Neural progenitor cell (in vitro differentiated cells): ENCODE measurements around the gene CDH2. TPM values are rescaled to one million over a fixed set of nuclear protein-coding genes. Genes with fewer than 3 reads are reported as not detected.
A peak's percentile ranks its signal among the peaks of the same experiment; 100 is the strongest.

Experiments
- DNase-seq: peaks from one replicate; pipeline ENCODE4 v3.0.0-alpha.2; 2016; ENCODE audit warnings: low spot score
- H2AFZ ChIP-seq: fragments of 200-600 bp; sonication (generic); replicated peaks from 2 replicates; pipeline ENCODE4 v1.6.1; 2016; ENCODE audit warnings: antibody characterized with exemption
- H3F3A ChIP-seq: fragments of 200-600 bp; sonication (generic); 2 replicates; pipeline ENCODE4 v1.6.1; 2016; ENCODE audit warnings: antibody characterized with exemption, low read depth
- H3K27ac ChIP-seq: fragments of 200-600 bp; sonication (generic); 2 replicates; pipeline ENCODE4 v1.5.1; 2016; ENCODE audit warnings: mild to moderate bottlenecking
- H3K27me3 ChIP-seq: fragments of 200-600 bp; sonication (generic); 2 replicates; pipeline ENCODE4 v1.6.1; 2016; ENCODE audit warnings: mild to moderate bottlenecking, moderate library complexity
- H3K36me3 ChIP-seq: fragments of 200-600 bp; sonication (generic); 2 replicates; pipeline ENCODE4 v1.5.1; 2016
- H3K4me1 ChIP-seq: fragments of 200-600 bp; sonication (generic); 2 replicates; pipeline ENCODE4 v1.6.1; 2016; ENCODE audit warnings: mixed run types
- H3K4me2 ChIP-seq: fragments of 200-600 bp; sonication (generic); 2 replicates; pipeline ENCODE4 v1.6.1; 2016
- H3K4me3 ChIP-seq: fragments of 200-600 bp; sonication (generic); 2 replicates; pipeline ENCODE4 v1.5.1; 2016
- H3K79me2 ChIP-seq: fragments of 200-600 bp; sonication (generic); 2 replicates; pipeline ENCODE4 v1.6.1; 2016; ENCODE audit warnings: low read depth
- H3K9ac ChIP-seq: fragments of 200-600 bp; sonication (generic); 2 replicates; pipeline ENCODE4 v1.6.1; 2016
- H3K9me3 ChIP-seq: fragments of 200-600 bp; sonication (generic); 2 replicates; pipeline ENCODE4 v1.5.1; 2016; ENCODE audit warnings: low read depth
- H4K20me1 ChIP-seq: fragments of 200-600 bp; sonication (generic); 2 replicates; pipeline ENCODE4 v1.6.1; 2016; ENCODE audit warnings: low read depth
- H3K27ac Mint-ChIP-seq: 3 replicates; pipeline ENCODE4 v1.8.0; 2021; ENCODE audit warnings: mixed read lengths
- H3K27me3 Mint-ChIP-seq: 2 replicates; pipeline ENCODE4 v1.8.0; 2022; ENCODE audit warnings: low read depth, mild to moderate bottlenecking, inconsistent platforms, moderate library complexity, mixed read lengths; ENCODE audit not compliant: insufficient read depth
- H3K36me3 Mint-ChIP-seq: 3 replicates; pipeline ENCODE4 v1.8.0; 2021; ENCODE audit warnings: mixed read lengths
- H3K4me1 Mint-ChIP-seq: 3 replicates; pipeline ENCODE4 v1.8.0; 2021; ENCODE audit warnings: mixed read lengths
- H3K4me3 Mint-ChIP-seq: 3 replicates; pipeline ENCODE4 v1.8.0; 2021; ENCODE audit warnings: mild to moderate bottlenecking, moderate library complexity, mixed read lengths
- H3K9me3 Mint-ChIP-seq: 3 replicates; pipeline ENCODE4 v1.8.0; 2020; ENCODE audit warnings: mixed read lengths
- CTCF ChIP-seq: fragments of 200-600 bp; sonication (generic); IDR thresholded peaks from 2 replicates; pipeline ENCODE4 v1.5.1; 2017; ENCODE audit warnings: antibody characterized with exemption, mild to moderate bottlenecking
- EZH2 ChIP-seq: fragments of 200-600 bp; sonication (generic); IDR thresholded peaks from 2 replicates; pipeline ENCODE4 v1.6.1; 2017; ENCODE audit warnings: antibody characterized with exemption, mild to moderate bottlenecking, moderate library complexity
- EZH2phosphoT487 ChIP-seq: fragments of 200-600 bp; sonication (generic); IDR thresholded peaks from 2 replicates; pipeline ENCODE4 v1.6.1; 2017; ENCODE audit warnings: antibody characterized with exemption
- total RNA-seq: library from RNA; depleted of rRNA; stranded (reverse); fragments of >200 nt; gene quantifications from 2 replicates; pipeline ENCODE4 v1.2.3, GENCODE V29; 2015; ENCODE audit warnings: low replicate concordance

The CDH2 gene
- total RNA-seq, 1 donor from 2014 or later = 459 TPM

- peaks cover 88% of the 10 kb centered on the region for H3K79me2 ChIP-seq
- H3K4me1 Mint-ChIP-seq = peaks cover 28% of the 10 kb centered on the region
Observed at GRCh38 chr18:28015671-28016070, 161.3 kb downstream of the CDH2 start.

GRCh38 chr18:28013066-28013465 lies 163.9 kb downstream of the CDH2 start:
- H3K4me3 Mint-ChIP-seq = no peak overlapping the region
- no peak overlapping the region for H3K27ac ChIP-seq
- no peaks in the 10 kb centered on the region for H3K27me3 ChIP-seq
- H3K4me1 ChIP-seq = peaks cover 22% of the 10 kb centered on the region
- TF ChIP-seq EZH2 = no peak
- TF ChIP-seq CTCF = peak; percentile 57
- TF ChIP-seq EZH2phosphoT487 = no peak
- no peak overlapping the region for H2AFZ ChIP-seq
- DNase-seq = no peak
- H3K27me3 Mint-ChIP-seq = no peaks in the 10 kb centered on the region
- H4K20me1 ChIP-seq = peaks cover 49% of the 10 kb centered on the region
- H3K9me3 ChIP-seq = no peaks in the 10 kb centered on the region
- peaks cover 7% of the 10 kb centered on the region for H3K9me3 Mint-ChIP-seq
- no peak overlapping the region for H3K9ac ChIP-seq
- peaks cover 75% of the 10 kb centered on the region for H3K79me2 ChIP-seq
- peaks cover 12% of the 10 kb centered on the region for H3F3A ChIP-seq
- no peak overlapping the region for H3K27ac Mint-ChIP-seq
- H3K4me3 ChIP-seq = no peak overlapping the region
- peaks cover 42% of the 10 kb centered on the region for H3K36me3 Mint-ChIP-seq
- H3K4me2 ChIP-seq = no peak overlapping the region
- peaks cover 37% of the 10 kb centered on the region for H3K36me3 ChIP-seq
- H3K4me1 Mint-ChIP-seq = peaks cover 28% of the 10 kb centered on the region

More at GRCh38 chr18:28015671-28016070, 161.3 kb downstream of the CDH2 start:
- Histone ChIP-seq H3K9me3 (no peaks in the 10 kb centered on the region), H2AFZ (no peak overlapping the region), H3F3A (peaks cover 21% of the 10 kb centered on the region), H3K36me3 (peaks cover 25% of the 10 kb centered on the region), H3K9ac (no peak overlapping the region), H3K27me3 (no peaks in the 10 kb centered on the region), H3K4me3 (no peak overlapping the region), H3K4me1 (peaks cover 22% of the 10 kb centered on the region), H3K4me2 (no peak overlapping the region), H3K27ac (no peak overlapping the region), H4K20me1 (peaks cover 49% of the 10 kb centered on the region)
- TF ChIP-seq EZH2 (no peak), EZH2phosphoT487 (no peak), CTCF (no peak)
- Mint-ChIP-seq H3K9me3 (peaks cover 15% of the 10 kb centered on the region), H3K36me3 (peaks cover 43% of the 10 kb centered on the region), H3K4me3 (no peak overlapping the region), H3K27me3 (no peaks in the 10 kb centered on the region), H3K27ac (no peak overlapping the region)
- DNase-seq = no peak

GRCh38 chr18:28012336-28012735 lies 164.6 kb downstream of the CDH2 start:
- no peak overlapping the region for H2AFZ ChIP-seq
- Mint-ChIP-seq H3K27ac (no peak overlapping the region), H3K4me1 (peaks cover 28% of the 10 kb centered on the region), H3K36me3 (peaks cover 35% of the 10 kb centered on the region), H3K27me3 (no peaks in the 10 kb centered on the region), H3K9me3 (peaks cover under 1% of the 10 kb centered on the region), H3K4me3 (no peak overlapping the region)
- H4K20me1 ChIP-seq = peaks cover 45% of the 10 kb centered on the region
- TF ChIP-seq CTCF (no peak), EZH2phosphoT487 (no peak), EZH2 (no peak)
- H3K4me2 ChIP-seq = no peak overlapping the region
- no peak for DNase-seq
- H3F3A ChIP-seq = peaks cover 12% of the 10 kb centered on the region
- peaks cover 70% of the 10 kb centered on the region for H3K79me2 ChIP-seq
- no peak overlapping the region for H3K9ac ChIP-seq
- no peaks in the 10 kb centered on the region for H3K27me3 ChIP-seq
- no peaks in the 10 kb centered on the region for H3K9me3 ChIP-seq
- peak overlapping the region; percentile 30 for H3K27ac ChIP-seq
- peaks cover 43% of the 10 kb centered on the region for H3K36me3 ChIP-seq
- peaks cover 22% of the 10 kb centered on the region for H3K4me1 ChIP-seq
- H3K4me3 ChIP-seq = no peak overlapping the region
